Activated naive CD8-positive, alpha-beta T cell treated with anti-CD3 and anti-CD28 coated beads, Interleukin-2, amount 50 U/mL, for 24 hours (primary cell): ENCODE results near the gene RSBN1L.

Experiments used
- ATAC-seq: fragments of 150-1000 bp; cut with Tn5 transposase; one replicate; pipeline ENCODE4 v1.10.0; 2021
- DNase-seq: peaks from one replicate; pipeline ENCODE4 v3.0.0; 2021
- H3K27ac Mint-ChIP-seq: one replicate; pipeline ENCODE4 v1.8.0; 2021; ENCODE audit warnings: mild to moderate bottlenecking, mixed read lengths
- H3K27me3 Mint-ChIP-seq: one replicate; pipeline ENCODE4 v1.8.0; 2021; ENCODE audit warnings: mixed read lengths
- H3K36me3 Mint-ChIP-seq: one replicate; pipeline ENCODE4 v1.8.0; 2021; ENCODE audit warnings: low read depth, mixed read lengths
- H3K4me1 Mint-ChIP-seq: one replicate; pipeline ENCODE4 v1.8.0; 2021; ENCODE audit warnings: mixed read lengths
- H3K4me3 Mint-ChIP-seq: one replicate; pipeline ENCODE4 v1.8.0; 2021; ENCODE audit warnings: mild to moderate bottlenecking, moderate library complexity, mixed read lengths
- H3K9me3 Mint-ChIP-seq: one replicate; pipeline ENCODE4 v1.8.0; 2021; ENCODE audit warnings: mixed read lengths

The RSBN1L gene

GRCh38 chr7:77808517-77808916, 112.3 kb downstream of the RSBN1L start:
- DNase-seq (no peak), ATAC-seq (no peak)
- Mint-ChIP-seq H3K4me3 (no peak overlapping the region), H3K27ac (peak overlapping the region; percentile 49), H3K36me3 (peaks cover 40% of the 10 kb centered on the region), H3K27me3 (no peaks in the 10 kb centered on the region), H3K9me3 (peaks cover 39% of the 10 kb centered on the region), H3K4me1 (peaks cover 50% of the 10 kb centered on the region)

GRCh38 chr7:77811516-77812289, 115.4 kb downstream of the RSBN1L start:
- peaks cover 36% of the 10 kb centered on the region for H3K36me3 Mint-ChIP-seq
- peaks cover 38% of the 10 kb centered on the region for H3K4me1 Mint-ChIP-seq
- DNase-seq, result no peak
- no peak overlapping the region for H3K4me3 Mint-ChIP-seq
- ATAC-seq, result no peak
- no peaks in the 10 kb centered on the region for H3K27me3 Mint-ChIP-seq
- no peak overlapping the region for H3K27ac Mint-ChIP-seq
- peaks cover 23% of the 10 kb centered on the region for H3K9me3 Mint-ChIP-seq

GRCh38 chr7:77812290-77812685, 116.0 kb downstream of the RSBN1L start:
- Mint-ChIP-seq H3K4me3 (no peak overlapping the region), H3K9me3 (peaks cover 23% of the 10 kb centered on the region), H3K27ac (no peak overlapping the region), H3K4me1 (peaks cover 41% of the 10 kb centered on the region), H3K27me3 (no peaks in the 10 kb centered on the region), H3K36me3 (peaks cover 38% of the 10 kb centered on the region)
- DNase-seq (no peak), ATAC-seq (no peak)

- DNase-seq, result no peak
- ATAC-seq, result no peak
- H3K27ac Mint-ChIP-seq, result no peak overlapping the region
- H3K36me3 Mint-ChIP-seq, result peaks cover 37% of the 10 kb centered on the region
- H3K27me3 Mint-ChIP-seq, result no peaks in the 10 kb centered on the region
- H3K4me3 Mint-ChIP-seq, result no peak overlapping the region
- peaks cover 37% of the 10 kb centered on the region for H3K4me1 Mint-ChIP-seq
- H3K9me3 Mint-ChIP-seq, result peaks cover 18% of the 10 kb centered on the region
Measured at GRCh38 chr7:77813180-77813579, 116.9 kb downstream of the RSBN1L start.

GRCh38 chr7:77819021-77819420, 122.8 kb downstream of the RSBN1L start:
- peaks cover 55% of the 10 kb centered on the region for H3K9me3 Mint-ChIP-seq
- no peak overlapping the region for H3K27ac Mint-ChIP-seq

GRCh38 chr7:77820967-77821366, 124.7 kb downstream of the RSBN1L start:
- no peak for ATAC-seq
- no peak overlapping the region for H3K27ac Mint-ChIP-seq
- H3K36me3 Mint-ChIP-seq, result peaks cover 70% of the 10 kb centered on the region
- DNase-seq, result no peak
- H3K4me3 Mint-ChIP-seq, result no peak overlapping the region
- H3K9me3 Mint-ChIP-seq, result peaks cover 69% of the 10 kb centered on the region
- no peaks in the 10 kb centered on the region for H3K27me3 Mint-ChIP-seq
- H3K4me1 Mint-ChIP-seq, result peaks cover 24% of the 10 kb centered on the region

More at GRCh38 chr7:77819021-77819420, 122.8 kb downstream of the RSBN1L start:
- ATAC-seq (no peak), DNase-seq (no peak)
- Mint-ChIP-seq H3K4me1 (peaks cover 22% of the 10 kb centered on the region), H3K4me3 (no peak overlapping the region), H3K36me3 (peaks cover 71% of the 10 kb centered on the region), H3K27me3 (no peaks in the 10 kb centered on the region)

GRCh38 chr7:77822269-77822668, 126.0 kb downstream of the RSBN1L start:
- Mint-ChIP-seq H3K4me1 (peaks cover 28% of the 10 kb centered on the region), H3K36me3 (peaks cover 58% of the 10 kb centered on the region), H3K9me3 (peaks cover 65% of the 10 kb centered on the region), H3K4me3 (no peak overlapping the region), H3K27me3 (no peaks in the 10 kb centered on the region), H3K27ac (no peak overlapping the region)
- no peak for ATAC-seq
- no peak for DNase-seq

GRCh38 chr7:77823787-77824186, 127.5 kb downstream of the RSBN1L start:
- Mint-ChIP-seq H3K36me3 (peaks cover 44% of the 10 kb centered on the region), H3K27me3 (no peaks in the 10 kb centered on the region), H3K27ac (peak overlapping the region; percentile 9), H3K4me1 (peaks cover 33% of the 10 kb centered on the region), H3K4me3 (peak overlapping the region; percentile 20), H3K9me3 (peaks cover 55% of the 10 kb centered on the region)
- ATAC-seq (no peak), DNase-seq (no peak)

GRCh38 chr7:77824636-77825035, 128.4 kb downstream of the RSBN1L start:
- Mint-ChIP-seq H3K36me3 (peaks cover 37% of the 10 kb centered on the region), H3K27me3 (no peaks in the 10 kb centered on the region), H3K9me3 (peaks cover 49% of the 10 kb centered on the region), H3K4me1 (peaks cover 35% of the 10 kb centered on the region), H3K27ac (no peak overlapping the region), H3K4me3 (no peak overlapping the region)
- DNase-seq (no peak), ATAC-seq (no peak)

- H3K9me3 Mint-ChIP-seq, result peaks cover 46% of the 10 kb centered on the region
- no peak overlapping the region for H3K4me3 Mint-ChIP-seq
- H3K4me1 Mint-ChIP-seq, result peaks cover 37% of the 10 kb centered on the region
- DNase-seq (no peak), ATAC-seq (no peak)
- no peaks in the 10 kb centered on the region for H3K27me3 Mint-ChIP-seq
- H3K36me3 Mint-ChIP-seq, result peaks cover 32% of the 10 kb centered on the region
- H3K27ac Mint-ChIP-seq, result no peak overlapping the region
Measured at GRCh38 chr7:77825131-77825530, 128.9 kb downstream of the RSBN1L start.

GRCh38 chr7:77826300-77826699, 130.0 kb downstream of the RSBN1L start:
- Mint-ChIP-seq H3K9me3 (peaks cover 34% of the 10 kb centered on the region), H3K4me1 (peaks cover 47% of the 10 kb centered on the region), H3K4me3 (no peak overlapping the region), H3K27me3 (no peaks in the 10 kb centered on the region), H3K36me3 (peaks cover 20% of the 10 kb centered on the region), H3K27ac (no peak overlapping the region)
- DNase-seq (no peak), ATAC-seq (no peak)

- Mint-ChIP-seq H3K27me3 (no peaks in the 10 kb centered on the region), H3K27ac (no peak overlapping the region), H3K9me3 (peaks cover 25% of the 10 kb centered on the region), H3K4me3 (no peak overlapping the region), H3K4me1 (peaks cover 56% of the 10 kb centered on the region), H3K36me3 (peaks cover 11% of the 10 kb centered on the region)
- no peak for ATAC-seq
- DNase-seq, result no peak
Measured at GRCh38 chr7:77827999-77828398, 131.7 kb downstream of the RSBN1L start.

GRCh38 chr7:77830649-77831355, 134.5 kb downstream of the RSBN1L start:
- H3K4me3 Mint-ChIP-seq, result no peak overlapping the region
- peaks cover under 1% of the 10 kb centered on the region for H3K36me3 Mint-ChIP-seq
- H3K27ac Mint-ChIP-seq, result no peak overlapping the region
- no peaks in the 10 kb centered on the region for H3K27me3 Mint-ChIP-seq
- DNase-seq (no peak), ATAC-seq (no peak)
- H3K9me3 Mint-ChIP-seq, result peaks cover 6% of the 10 kb centered on the region
- H3K4me1 Mint-ChIP-seq, result peaks cover 67% of the 10 kb centered on the region

- Mint-ChIP-seq H3K9me3 (no peaks in the 10 kb centered on the region), H3K27me3 (no peaks in the 10 kb centered on the region), H3K36me3 (peaks cover 5% of the 10 kb centered on the region), H3K27ac (no peak overlapping the region), H3K4me3 (no peak overlapping the region), H3K4me1 (peaks cover 65% of the 10 kb centered on the region)
- DNase-seq, result no peak
- ATAC-seq, result peak; percentile 57
Measured at GRCh38 chr7:77831481-77831880, 135.2 kb downstream of the RSBN1L start.

GRCh38 chr7:77831953-77832352, 135.7 kb downstream of the RSBN1L start:
- peaks cover 61% of the 10 kb centered on the region for H3K4me1 Mint-ChIP-seq

More at GRCh38 chr7:77831953-77832352, 135.7 kb downstream of the RSBN1L start:
- DNase-seq (no peak), ATAC-seq (no peak)
- H3K9me3 Mint-ChIP-seq, result no peaks in the 10 kb centered on the region
- peaks cover 6% of the 10 kb centered on the region for H3K36me3 Mint-ChIP-seq
- no peak overlapping the region for H3K4me3 Mint-ChIP-seq
- no peaks in the 10 kb centered on the region for H3K27me3 Mint-ChIP-seq
- H3K27ac Mint-ChIP-seq, result no peak overlapping the region
